Fibroblast of lung (primary cell): ENCODE results near the gene MMGT1. TPM values are rescaled to one million over a fixed set of nuclear protein-coding genes. Genes with fewer than 3 reads are reported as not detected.

ENCODE experiments used
- DNase-seq, 2 donors: peaks; one replicate each; pipeline versions ENCODE4 v3.0.0 to v3.0.0-alpha.2; 2010; ENCODE audit warnings: low read depth in 2 of 2
- H2AFZ ChIP-seq: 2 replicates; pipeline ENCODE4 v1.5.1; 2012; ENCODE audit warnings: low read length, control low read depth, inconsistent platforms
- H3K27ac ChIP-seq: 2 replicates; pipeline ENCODE4 v1.5.1; 2011; ENCODE audit warnings: low read length, control low read depth; ENCODE audit not compliant: insufficient read depth
- H3K27me3 ChIP-seq: 2 replicates; pipeline ENCODE4 v1.5.1; 2011; ENCODE audit warnings: mild to moderate bottlenecking, low read length; ENCODE audit not compliant: control insufficient read depth, insufficient read depth
- H3K36me3 ChIP-seq: 2 replicates; pipeline ENCODE4 v1.5.1; 2011; ENCODE audit warnings: low read length; ENCODE audit not compliant: control insufficient read depth, insufficient read depth
- H3K4me1 ChIP-seq: 2 replicates; pipeline ENCODE4 v1.5.1; 2011; ENCODE audit warnings: low read length; ENCODE audit not compliant: control insufficient read depth, insufficient read depth; ENCODE audit errors: extremely low read depth
- H3K4me2 ChIP-seq: 2 replicates; pipeline ENCODE4 v1.5.1; 2011; ENCODE audit warnings: low read length, control low read depth; ENCODE audit not compliant: insufficient read depth; ENCODE audit errors: extremely low read depth
- H3K4me3 ChIP-seq, 4 experiments: fragments of 200-600 bp in 1 of 4; sonication (generic) in 1 of 4; replicated peaks in 1 of 4; 2 replicates each; pipeline ENCODE4 v1.5.1; 2011 to 2016; ENCODE audit warnings: low read length in 4 of 4, low read depth in 3 of 4, mild to moderate bottlenecking in 3 of 4, control low read depth in 2 of 4, inconsistent platforms in 1 of 4, mixed read lengths in 1 of 4; ENCODE audit not compliant: insufficient read depth in 1 of 4; ENCODE audit errors: control extremely low read depth in 1 of 4
- H3K79me2 ChIP-seq: 2 replicates; pipeline ENCODE4 v1.5.1; 2012; ENCODE audit warnings: mild to moderate bottlenecking, low read length, inconsistent platforms; ENCODE audit not compliant: control insufficient read depth, insufficient read depth
- H3K9ac ChIP-seq: 2 replicates; pipeline ENCODE4 v1.5.1; 2011; ENCODE audit warnings: mild to moderate bottlenecking, low read length, control low read depth; ENCODE audit not compliant: insufficient read depth
- H3K9me3 ChIP-seq: 2 replicates; pipeline ENCODE4 v1.5.1; 2012; ENCODE audit warnings: low read depth, low read length; ENCODE audit not compliant: control insufficient read depth, insufficient read depth
- H4K20me1 ChIP-seq: 2 replicates; pipeline ENCODE4 v1.5.1; 2011; ENCODE audit warnings: low read length; ENCODE audit not compliant: control insufficient read depth, insufficient read depth; ENCODE audit errors: extremely low read depth
- EZH2 ChIP-seq: IDR thresholded peaks from 2 replicates; pipeline ENCODE4 v1.5.1; 2012; ENCODE audit warnings: low read length, control low read depth, mild to moderate bottlenecking; ENCODE audit errors: missing control alignments
- polyA plus RNA-seq, 2 donors: library from polyadenylated mRNA; depleted of rRNA in 1 of 2; stranded (reverse) in 1 of 2; unstranded in 1 of 2; fragments of >200 nt; gene quantifications; 2 replicates each; pipeline ENCODE4 v1.2.1, GENCODE V29; 2011 to 2012; ENCODE audit warnings: missing spikeins in 1 of 2
- total RNA-seq: library from RNA; depleted of rRNA; stranded (reverse); fragments of >200 nt; gene quantifications from 2 replicates; pipeline ENCODE4 v1.2.1, GENCODE V29; 2014
- TF ChIP-seq, protein P1 (sequence below), 2 donors: IDR thresholded peaks in 1 of 2; conservative IDR thresholded peaks in 1 of 2; 1 replicate in 1 of 2; 2 replicates in 1 of 2; pipeline ENCODE4 v1.5.1; 2011 to 2012; ENCODE audit warnings: low read length in 2 of 2, control low read depth in 1 of 2, inconsistent platforms in 1 of 2, low read depth in 1 of 2, mild to moderate bottlenecking in 1 of 2

MMGT1 gene
- total and polyA plus RNA-seq, 2 donors (not counting 1 experiment from before 2014, with no cell fraction given) = 10.4 to 26.9 TPM

DNA sequence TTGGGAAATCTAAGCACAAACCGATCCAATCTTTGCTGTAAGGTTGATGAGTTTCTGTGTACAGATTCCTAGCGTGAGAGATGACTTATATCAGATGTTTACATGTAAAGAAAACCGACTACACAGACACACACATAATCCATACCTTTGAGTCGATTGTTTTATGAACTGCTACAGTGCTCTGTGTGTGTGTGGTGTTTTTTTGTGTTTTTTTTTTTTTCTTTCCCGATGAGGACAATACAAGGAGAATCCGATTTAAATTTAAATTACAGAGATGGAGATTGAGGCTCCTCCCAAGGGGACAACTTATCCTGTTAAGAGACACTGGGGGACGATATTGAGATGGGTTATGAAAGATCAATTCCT is 11.0 kb upstream of the MMGT1 start:
- Histone ChIP-seq H3K4me2 (peak overlapping the region; percentile 72), H3K9me3 (no peaks in the 10 kb centered on the region), H2AFZ (peak overlapping the region; percentile 81), H3K4me1 (no peaks in the 10 kb centered on the region), H4K20me1 (no peaks in the 10 kb centered on the region), H3K4me3 (peak overlapping the region; percentile 60 to 78 (median 74)), H3K27ac (peak overlapping the region; percentile 71), H3K9ac (peak overlapping the region; percentile 59), H3K27me3 (no peaks in the 10 kb centered on the region), H3K79me2 (peaks cover 5% of the 10 kb centered on the region), H3K36me3 (no peaks in the 10 kb centered on the region)
- TF ChIP-seq, protein P1, sequence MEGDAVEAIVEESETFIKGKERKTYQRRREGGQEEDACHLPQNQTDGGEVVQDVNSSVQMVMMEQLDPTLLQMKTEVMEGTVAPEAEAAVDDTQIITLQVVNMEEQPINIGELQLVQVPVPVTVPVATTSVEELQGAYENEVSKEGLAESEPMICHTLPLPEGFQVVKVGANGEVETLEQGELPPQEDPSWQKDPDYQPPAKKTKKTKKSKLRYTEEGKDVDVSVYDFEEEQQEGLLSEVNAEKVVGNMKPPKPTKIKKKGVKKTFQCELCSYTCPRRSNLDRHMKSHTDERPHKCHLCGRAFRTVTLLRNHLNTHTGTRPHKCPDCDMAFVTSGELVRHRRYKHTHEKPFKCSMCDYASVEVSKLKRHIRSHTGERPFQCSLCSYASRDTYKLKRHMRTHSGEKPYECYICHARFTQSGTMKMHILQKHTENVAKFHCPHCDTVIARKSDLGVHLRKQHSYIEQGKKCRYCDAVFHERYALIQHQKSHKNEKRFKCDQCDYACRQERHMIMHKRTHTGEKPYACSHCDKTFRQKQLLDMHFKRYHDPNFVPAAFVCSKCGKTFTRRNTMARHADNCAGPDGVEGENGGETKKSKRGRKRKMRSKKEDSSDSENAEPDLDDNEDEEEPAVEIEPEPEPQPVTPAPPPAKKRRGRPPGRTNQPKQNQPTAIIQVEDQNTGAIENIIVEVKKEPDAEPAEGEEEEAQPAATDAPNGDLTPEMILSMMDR (conservative IDR thresholded peaks at IDR 0.05 in 1 of 2, IDR thresholded peaks at IDR 0.05 in 1 of 2; ENCODE audit: low read depth in 1 of 2, low read length in 2 of 2) = no peak
- no peak for TF ChIP-seq EZH2
- no peak for DNase-seq

DNA sequence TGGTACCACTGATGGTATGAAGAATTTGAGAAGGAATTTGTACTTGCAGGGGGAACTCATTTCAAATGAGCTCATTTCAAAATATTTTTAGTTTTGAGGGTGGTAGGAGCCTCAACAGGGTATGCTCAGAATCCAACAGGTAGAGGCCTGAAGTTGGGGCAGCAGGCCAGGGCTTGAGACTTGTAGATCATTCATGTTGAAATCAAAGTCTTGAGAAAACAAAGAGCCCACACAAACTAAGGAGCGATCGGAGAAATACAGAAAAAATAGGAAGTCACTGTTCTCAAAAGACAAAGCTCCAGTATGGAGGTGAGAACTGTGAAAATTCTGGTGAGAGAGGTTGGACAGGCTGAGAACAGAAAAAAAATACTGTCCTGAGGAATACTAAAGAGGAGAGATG is 10.5 kb upstream of the MMGT1 start:
- Histone ChIP-seq H3K36me3 (no peaks in the 10 kb centered on the region), H3K4me3 (peak overlapping the region in 2 of 4 experiments; percentile 74 to 78), H3K27me3 (no peaks in the 10 kb centered on the region), H3K27ac (no peak overlapping the region), H3K9ac (no peak overlapping the region), H4K20me1 (no peaks in the 10 kb centered on the region), H2AFZ (peak overlapping the region; percentile 12), H3K9me3 (no peaks in the 10 kb centered on the region), H3K79me2 (peaks cover 4% of the 10 kb centered on the region), H3K4me1 (no peaks in the 10 kb centered on the region), H3K4me2 (peak overlapping the region; percentile 72)
- DNase-seq = no peak
- no peak for TF ChIP-seq EZH2
- TF ChIP-seq, protein P1 (conservative IDR thresholded peaks at IDR 0.05 in 1 of 2, IDR thresholded peaks at IDR 0.05 in 1 of 2; ENCODE audit: low read depth in 1 of 2, low read length in 2 of 2) = no peak

DNA sequence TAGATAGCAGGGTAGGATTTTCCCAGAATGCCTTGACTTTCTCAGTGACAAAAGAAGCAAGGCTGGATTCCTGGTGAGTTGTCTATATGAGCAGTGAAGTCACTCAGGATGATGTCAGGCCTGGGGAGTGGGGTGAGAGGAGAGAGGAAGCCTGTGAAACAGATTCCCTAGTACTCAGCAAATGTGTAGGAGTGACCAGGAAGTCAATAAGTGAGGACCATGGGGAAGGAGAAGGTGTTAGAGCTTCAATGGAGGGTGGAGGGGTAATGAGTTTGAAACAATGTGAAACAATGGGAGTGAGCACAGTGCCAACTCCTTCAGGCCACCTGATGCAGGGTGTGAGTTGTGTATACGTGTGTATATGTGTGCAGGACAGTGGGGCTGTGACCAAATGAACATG is 9.1 kb upstream of the MMGT1 start:
- no peak overlapping the region for H3K9ac ChIP-seq
- no peak for DNase-seq
- peaks cover 4% of the 10 kb centered on the region for H3K79me2 ChIP-seq
- TF ChIP-seq, protein P1 (conservative IDR thresholded peaks at IDR 0.05 in 1 of 2, IDR thresholded peaks at IDR 0.05 in 1 of 2; ENCODE audit: low read depth in 1 of 2, low read length in 2 of 2) = no peak
- no peak for TF ChIP-seq EZH2
- no peak overlapping the region for H3K4me3 ChIP-seq
- no peaks in the 10 kb centered on the region for H3K9me3 ChIP-seq
- no peaks in the 10 kb centered on the region for H3K4me1 ChIP-seq
- H3K36me3 ChIP-seq = no peaks in the 10 kb centered on the region
- no peak overlapping the region for H2AFZ ChIP-seq
- H3K4me2 ChIP-seq = no peak overlapping the region
- no peaks in the 10 kb centered on the region for H4K20me1 ChIP-seq
- no peaks in the 10 kb centered on the region for H3K27me3 ChIP-seq
- no peak overlapping the region for H3K27ac ChIP-seq
